GM12875 (cell line): ENCODE results near the gene ZNF598.

Experiments
- H3K4me3 ChIP-seq: one replicate; pipeline ENCODE4 v1.5.1; 2011; ENCODE audit warnings: low read depth, low read length, control low read depth
- CTCF ChIP-seq: IDR thresholded peaks from 2 replicates; pipeline ENCODE4 v1.5.1; 2011; ENCODE audit warnings: low read depth, mild to moderate bottlenecking, control low read depth, inconsistent platforms, low read length, moderate library complexity, borderline replicate concordance; ENCODE audit not compliant: insufficient read depth

The ZNF598 gene

GRCh38 chr16:2030036-2030435, 20.4 kb upstream of the ZNF598 start:
- H3K4me3 ChIP-seq = no peak overlapping the region
- TF ChIP-seq CTCF = no peak

- no peak overlapping the region for H3K4me3 ChIP-seq
- TF ChIP-seq CTCF = no peak
Measured at GRCh38 chr16:2029350-2029749, 19.7 kb upstream of the ZNF598 start.

- no peak for TF ChIP-seq CTCF
- no peak overlapping the region for H3K4me3 ChIP-seq
Measured at GRCh38 chr16:2028620-2029220, 19.1 kb upstream of the ZNF598 start.

- H3K4me3 ChIP-seq = no peak overlapping the region
- TF ChIP-seq CTCF = no peak
Measured at GRCh38 chr16:2028146-2028545, 18.5 kb upstream of the ZNF598 start.

- TF ChIP-seq CTCF = no peak
- H3K4me3 ChIP-seq = no peak overlapping the region
Measured at GRCh38 chr16:2027024-2028010, 17.7 kb upstream of the ZNF598 start.

GRCh38 chr16:2026461-2027023, 16.9 kb upstream of the ZNF598 start, which contains the start of gene NHERF2:
NHERF2 (plus strand) TSS chr16:2026902; CDS start chr16:2027006, 104 bp downstream.
- no peak within 1 kb of the TSS for H3K4me3 ChIP-seq
- no peak for TF ChIP-seq CTCF
